SK-N-SH (cell line): ENCODE data around the gene LSM3. TPM values are rescaled to one million over a fixed set of nuclear protein-coding genes. Genes with fewer than 3 reads are reported as not detected.
A peak's percentile ranks its signal among the peaks of the same experiment; 100 is the strongest.

ENCODE experiments used
- CTCF ChIA-PET: fragments of 300-600, 350-600 bp; formaldehyde crosslinking; extraction: SDS; loops from one replicate; lab custom pipeline; 2021; lab: Yijun Ruan, JAX
- POLR2A ChIA-PET: fragments of 350-600 bp; sonication (Branson Sonifier 250); formaldehyde crosslinking; extraction: SDS; loops from one replicate; lab custom pipeline; 2020; ENCODE audit warnings: antibody characterized with exemption, inconsistent platforms; lab: Yijun Ruan, JAX
- DNase-seq: peaks from one replicate; pipeline ENCODE4 v3.0.0; 2012
- H2AFZ ChIP-seq: fragments of 200-600 bp; sonication (generic); 2 replicates; pipeline ENCODE4 v1.8.1; 2016; ENCODE audit warnings: antibody characterized with exemption, mild to moderate bottlenecking, low read depth
- H3F3A ChIP-seq: fragments of 200-600 bp; sonication (generic); replicated peaks from 2 replicates; pipeline ENCODE3; 2016; ENCODE audit warnings: antibody characterized with exemption, mild to moderate bottlenecking; ENCODE audit not compliant: insufficient read depth
- H3K27ac ChIP-seq, 2 experiments: fragments of 200-500 bp in 1 of 2; fragments of 200-600 bp in 1 of 2; sonication (Bioruptor generic) in 1 of 2; sonication (generic), shearing (Covaris generic) in 1 of 2; 2 replicates each; pipeline versions ENCODE4 v1.5.1 to v1.6.1; 2014 to 2016; ENCODE audit warnings: low read depth in 2 of 2, inconsistent platforms in 1 of 2, low read length in 1 of 2, mild to moderate bottlenecking in 1 of 2, mixed read lengths in 1 of 2
- H3K27me3 ChIP-seq: fragments of 200-600 bp; sonication (generic), shearing (Covaris generic); 2 replicates; pipeline ENCODE4 v1.6.1; 2016; ENCODE audit warnings: mixed run types; ENCODE audit not compliant: insufficient read depth
- H3K36me3 ChIP-seq, 2 experiments: fragments of 200-500 bp in 1 of 2; fragments of 200-600 bp in 1 of 2; sonication (Bioruptor generic) in 1 of 2; sonication (generic) in 1 of 2; replicated peaks in 1 of 2; 2 replicates each; pipeline versions ENCODE3 to v1.5.1; 2014 to 2016; ENCODE audit warnings: low read length in 1 of 2, mild to moderate bottlenecking in 1 of 2; ENCODE audit not compliant: insufficient read depth in 2 of 2, control insufficient read depth in 1 of 2
- H3K4me1 ChIP-seq, 2 experiments: fragments of 200-500 bp in 1 of 2; fragments of 200-600 bp in 1 of 2; sonication (Bioruptor generic) in 1 of 2; sonication (generic), shearing (Covaris generic) in 1 of 2; 2 replicates each; pipeline versions ENCODE4 v1.5.1 to v1.6.1; 2014 to 2016; ENCODE audit warnings: low read depth in 1 of 2, low read length in 1 of 2, mixed run types in 1 of 2; ENCODE audit not compliant: insufficient read depth in 2 of 2, control insufficient read depth in 1 of 2
- H3K4me2 ChIP-seq: fragments of 200-600 bp; sonication (generic), shearing (Covaris generic); 2 replicates; pipeline ENCODE4 v1.6.1; 2017; ENCODE audit warnings: mixed run types
- H3K4me3 ChIP-seq, 2 experiments: fragments of 200-500 bp in 1 of 2; fragments of 200-600 bp in 1 of 2; sonication (Bioruptor generic) in 1 of 2; sonication (generic), shearing (Covaris generic) in 1 of 2; 2 replicates each; pipeline versions ENCODE4 v1.5.1 to v1.8.1; 2014 to 2016; ENCODE audit warnings: low read depth in 2 of 2, inconsistent platforms in 1 of 2, low read length in 1 of 2, mild to moderate bottlenecking in 1 of 2, mixed read lengths in 1 of 2, moderate library complexity in 1 of 2
- H3K79me2 ChIP-seq: fragments of 200-600 bp; sonication (generic); 2 replicates; pipeline ENCODE4 v1.8.1; 2017; ENCODE audit warnings: mild to moderate bottlenecking; ENCODE audit not compliant: insufficient read depth
- H3K9ac ChIP-seq: fragments of 200-600 bp; sonication (generic); 2 replicates; pipeline ENCODE4 v1.6.1; 2017; ENCODE audit warnings: mixed run types
- H3K9me2 ChIP-seq: fragments of 200-600 bp; sonication (generic); 2 replicates; pipeline ENCODE4 v1.6.1; 2017; ENCODE audit warnings: mixed run types
- H3K9me3 ChIP-seq: fragments of 200-600 bp; sonication (generic); 2 replicates; pipeline ENCODE4 v1.6.1; 2017; ENCODE audit warnings: mixed run types, mild to moderate bottlenecking, moderate library complexity
- H4K20me1 ChIP-seq: fragments of 200-600 bp; sonication (generic); 2 replicates; pipeline ENCODE4 v1.6.1; 2017; ENCODE audit warnings: mild to moderate bottlenecking, mixed run types; ENCODE audit not compliant: insufficient read depth
- ELF1 ChIP-seq: IDR thresholded peaks from 2 replicates; pipeline ENCODE4 v1.4.0; 2012
- EP300 ChIP-seq, 2 experiments: IDR thresholded peaks; 2 replicates each; pipeline versions ENCODE4 v1.4.0 to v1.6.1; 2012; ENCODE audit warnings: borderline replicate concordance in 1 of 2, low read depth in 1 of 2, low read length in 1 of 2
- EZH2phosphoT487 ChIP-seq: fragments of 200-600 bp; sonication (generic); IDR thresholded peaks from 2 replicates; pipeline ENCODE4 v1.6.1; 2017; ENCODE audit warnings: low read depth, mixed run types, mild to moderate bottlenecking, antibody characterized with exemption, moderate library complexity, borderline replicate concordance
- GABPA ChIP-seq: IDR thresholded peaks from 2 replicates; pipeline ENCODE4 v1.4.0; 2012; ENCODE audit warnings: low read depth, mild to moderate bottlenecking
- JUND ChIP-seq: IDR thresholded peaks from 2 replicates; pipeline ENCODE4 v1.4.0; 2012
- MXI1 ChIP-seq: IDR thresholded peaks from 2 replicates; pipeline ENCODE4 v1.6.1; 2012; ENCODE audit warnings: mild to moderate bottlenecking, low read depth, low read length, improper control_type of control experiment
- RAD21 ChIP-seq: IDR thresholded peaks from 2 replicates; pipeline ENCODE4 v1.6.1; 2012; ENCODE audit warnings: mild to moderate bottlenecking, low read length
- RCOR1 ChIP-seq: fragments of 150-350 bp; IDR thresholded peaks from 2 replicates; pipeline ENCODE4 v1.6.1; 2017; ENCODE audit warnings: antibody characterized with exemption, low read length
- TAF1 ChIP-seq: IDR thresholded peaks from 2 replicates; pipeline ENCODE4 v1.6.1; 2012; ENCODE audit warnings: low read depth, mild to moderate bottlenecking, low read length, moderate library complexity, borderline replicate concordance
- TCF12 ChIP-seq: IDR thresholded peaks from 2 replicates; pipeline ENCODE4 v1.4.0; 2012
- WGBS: methylation state at CpG from one replicate; pipeline ENCODE4 v1.1.6; 2017; ENCODE audit warnings: low lambda C conversion rate; 5-methylcytosine and 5-hydroxymethylcytosine counted together
- polyA plus RNA-seq, 3 experiments: library from polyadenylated mRNA; depleted of rRNA; stranded (reverse); fragments of >200 nt; gene quantifications; 2 replicates each; pipeline ENCODE4 v1.2.3, GENCODE V29; 2012
- TF ChIP-seq, protein P1 (sequence below): fragments of 200-600 bp; sonication (generic); IDR thresholded peaks from 2 replicates; pipeline ENCODE4 v1.6.1; 2017; ENCODE audit warnings: antibody characterized with exemption, mild to moderate bottlenecking, moderate library complexity
- TF ChIP-seq, protein P2 (sequence below): IDR thresholded peaks from 2 replicates; pipeline ENCODE4 v1.4.0; 2012; ENCODE audit warnings: low read depth
- TF ChIP-seq, protein P3 (sequence below): IDR thresholded peaks from 2 replicates; pipeline ENCODE4 v1.6.1; 2012; ENCODE audit warnings: mild to moderate bottlenecking, low read depth, low read length, moderate library complexity

Gene LSM3
- polyA plus RNA-seq, 1 of the 3 experiments (the other 2 are of a cell fraction), result 5.1 TPM

DNA sequence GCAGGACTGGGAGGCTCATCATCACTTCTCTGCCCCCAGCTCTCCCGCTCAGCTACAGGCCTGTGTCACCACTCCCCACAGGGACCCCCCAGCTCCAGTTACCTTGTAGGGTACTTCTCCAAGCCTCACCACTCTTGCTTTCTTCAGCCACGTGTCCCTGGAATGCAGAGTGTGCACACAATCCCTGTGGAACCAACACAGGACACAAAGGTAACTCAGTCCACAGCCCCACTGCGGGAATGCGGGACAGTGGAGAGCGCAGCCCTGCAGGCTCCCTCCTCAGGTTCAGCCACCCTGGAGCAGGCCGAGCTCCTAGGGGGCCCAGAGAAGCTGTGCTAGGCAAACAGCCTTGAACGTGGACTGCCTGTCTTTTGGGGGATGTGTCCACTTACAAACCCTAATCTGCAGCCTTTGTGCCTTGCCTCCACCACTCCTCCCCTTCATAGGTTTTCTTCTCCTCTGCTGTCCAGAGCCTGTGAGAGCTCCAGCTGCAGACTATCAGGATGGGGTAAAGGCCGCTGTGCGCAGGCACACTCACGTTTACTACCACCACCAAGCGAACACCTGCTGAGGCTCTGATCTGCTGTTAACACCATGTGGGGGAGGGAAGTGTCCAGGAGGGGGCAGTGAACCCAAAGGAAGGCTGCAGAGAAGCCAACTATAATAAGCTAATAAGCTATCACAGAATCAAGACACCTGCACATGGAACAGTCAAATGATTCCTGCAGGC, 26.2 kb upstream of the LSM3 start:
- H3K27ac ChIP-seq, result no peak overlapping the region
- no peaks in the 10 kb centered on the region for H3K9me3 ChIP-seq
- H3K36me3 ChIP-seq, result peaks cover 47 to 76% of the 10 kb centered on the region in 2 experiments
- H3K27me3 ChIP-seq, result no peaks in the 10 kb centered on the region
- no peak overlapping the region for H3K9ac ChIP-seq
- no peak overlapping the region for H3K4me2 ChIP-seq
- TF ChIP-seq RCOR1 (no peak), ELF1 (no peak), RAD21 (peak; percentile 26; the same call in 1 of the 2 replicates)
- TF ChIP-seq, protein P1, sequence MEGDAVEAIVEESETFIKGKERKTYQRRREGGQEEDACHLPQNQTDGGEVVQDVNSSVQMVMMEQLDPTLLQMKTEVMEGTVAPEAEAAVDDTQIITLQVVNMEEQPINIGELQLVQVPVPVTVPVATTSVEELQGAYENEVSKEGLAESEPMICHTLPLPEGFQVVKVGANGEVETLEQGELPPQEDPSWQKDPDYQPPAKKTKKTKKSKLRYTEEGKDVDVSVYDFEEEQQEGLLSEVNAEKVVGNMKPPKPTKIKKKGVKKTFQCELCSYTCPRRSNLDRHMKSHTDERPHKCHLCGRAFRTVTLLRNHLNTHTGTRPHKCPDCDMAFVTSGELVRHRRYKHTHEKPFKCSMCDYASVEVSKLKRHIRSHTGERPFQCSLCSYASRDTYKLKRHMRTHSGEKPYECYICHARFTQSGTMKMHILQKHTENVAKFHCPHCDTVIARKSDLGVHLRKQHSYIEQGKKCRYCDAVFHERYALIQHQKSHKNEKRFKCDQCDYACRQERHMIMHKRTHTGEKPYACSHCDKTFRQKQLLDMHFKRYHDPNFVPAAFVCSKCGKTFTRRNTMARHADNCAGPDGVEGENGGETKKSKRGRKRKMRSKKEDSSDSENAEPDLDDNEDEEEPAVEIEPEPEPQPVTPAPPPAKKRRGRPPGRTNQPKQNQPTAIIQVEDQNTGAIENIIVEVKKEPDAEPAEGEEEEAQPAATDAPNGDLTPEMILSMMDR, result peak; percentile 46
- H3K4me3 ChIP-seq, result no peak overlapping the region
- no peaks in the 10 kb centered on the region for H3F3A ChIP-seq
- ChIA-PET POLR2A (no interaction called here), CTCF (interaction anchor here (1.0 to 2.1 kb wide), 5 partner anchors 15 to 256 kb away, joined by 3 to 5 read pairs (median 4); partner anchors contain the start of genes CHCHD4 and TMEM43)
- H3K4me1 ChIP-seq, result peaks cover 0 to 2% of the 10 kb centered on the region in 2 experiments; a peak in 1 of 4 replicates
- H3K79me2 ChIP-seq, result peaks cover 32% of the 10 kb centered on the region; the same call in 1 of the 2 replicates
- WGBS, result over 99% methylated on average over 9 of the region's 11 CpGs
- H3K9me2 ChIP-seq, result no peaks in the 10 kb centered on the region
- H2AFZ ChIP-seq, result no peak overlapping the region
- 0 out of 2 replicates have a peak, but pooled peaks cover 9% of the 10 kb centered on the region for H4K20me1 ChIP-seq
- DNase-seq, result no peak

DNA sequence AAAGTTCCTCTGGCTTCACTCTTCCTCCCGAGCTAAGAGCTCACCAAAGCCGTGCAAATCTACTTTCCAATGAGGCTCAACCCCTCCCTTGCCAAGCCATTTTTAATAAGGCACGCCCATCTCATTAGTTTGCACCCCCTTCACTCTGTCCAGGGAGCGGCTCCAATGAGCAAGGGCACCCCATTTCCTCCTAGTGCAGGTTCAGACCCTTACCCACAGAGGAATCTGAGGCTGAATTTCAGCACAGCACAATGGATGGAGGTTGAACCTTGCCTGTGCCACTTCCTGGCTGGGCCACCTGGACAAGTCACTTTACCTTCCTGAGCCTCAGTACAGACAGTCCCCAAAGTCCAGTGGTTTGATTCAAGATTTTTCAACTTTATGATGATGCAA, 25.7 kb upstream of the LSM3 start:
- Histone ChIP-seq H3K36me3 (peaks cover 51 to 77% of the 10 kb centered on the region in 2 experiments), H3K79me2 (peaks cover 38% of the 10 kb centered on the region; the same call in 1 of the 2 replicates), H3F3A (no peaks in the 10 kb centered on the region), H3K9ac (no peak overlapping the region), H3K27ac (no peak overlapping the region), H3K9me3 (no peaks in the 10 kb centered on the region), H3K4me2 (no peak overlapping the region), H3K4me1 (peaks cover 0 to 2% of the 10 kb centered on the region in 2 experiments; a peak in 1 of 4 replicates), H3K27me3 (no peaks in the 10 kb centered on the region), H2AFZ (no peak overlapping the region), H3K9me2 (no peaks in the 10 kb centered on the region), H3K4me3 (no peak overlapping the region), H4K20me1 (0 out of 2 replicates have a peak, but pooled peaks cover 9% of the 10 kb centered on the region)
- ChIA-PET POLR2A (no interaction called here), CTCF (interaction anchor here (1.0 to 2.1 kb wide), 5 partner anchors 15 to 256 kb away, joined by 3 to 5 read pairs (median 4); partner anchors contain the start of genes CHCHD4 and TMEM43)
- TF ChIP-seq, protein P2, sequence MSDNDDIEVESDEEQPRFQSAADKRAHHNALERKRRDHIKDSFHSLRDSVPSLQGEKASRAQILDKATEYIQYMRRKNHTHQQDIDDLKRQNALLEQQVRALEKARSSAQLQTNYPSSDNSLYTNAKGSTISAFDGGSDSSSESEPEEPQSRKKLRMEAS, result no peak
- TF ChIP-seq RAD21 (no peak), TCF12 (no peak), EP300 (IDR thresholded peaks at IDR 0.05; ENCODE audit: borderline replicate concordance in 1 of 2, low read depth in 1 of 2, low read length in 1 of 2) (no peak), EZH2phosphoT487 (no peak), GABPA (no peak), JUND (no peak), TAF1 (no peak), MXI1 (no peak)
- TF ChIP-seq, protein P3, sequence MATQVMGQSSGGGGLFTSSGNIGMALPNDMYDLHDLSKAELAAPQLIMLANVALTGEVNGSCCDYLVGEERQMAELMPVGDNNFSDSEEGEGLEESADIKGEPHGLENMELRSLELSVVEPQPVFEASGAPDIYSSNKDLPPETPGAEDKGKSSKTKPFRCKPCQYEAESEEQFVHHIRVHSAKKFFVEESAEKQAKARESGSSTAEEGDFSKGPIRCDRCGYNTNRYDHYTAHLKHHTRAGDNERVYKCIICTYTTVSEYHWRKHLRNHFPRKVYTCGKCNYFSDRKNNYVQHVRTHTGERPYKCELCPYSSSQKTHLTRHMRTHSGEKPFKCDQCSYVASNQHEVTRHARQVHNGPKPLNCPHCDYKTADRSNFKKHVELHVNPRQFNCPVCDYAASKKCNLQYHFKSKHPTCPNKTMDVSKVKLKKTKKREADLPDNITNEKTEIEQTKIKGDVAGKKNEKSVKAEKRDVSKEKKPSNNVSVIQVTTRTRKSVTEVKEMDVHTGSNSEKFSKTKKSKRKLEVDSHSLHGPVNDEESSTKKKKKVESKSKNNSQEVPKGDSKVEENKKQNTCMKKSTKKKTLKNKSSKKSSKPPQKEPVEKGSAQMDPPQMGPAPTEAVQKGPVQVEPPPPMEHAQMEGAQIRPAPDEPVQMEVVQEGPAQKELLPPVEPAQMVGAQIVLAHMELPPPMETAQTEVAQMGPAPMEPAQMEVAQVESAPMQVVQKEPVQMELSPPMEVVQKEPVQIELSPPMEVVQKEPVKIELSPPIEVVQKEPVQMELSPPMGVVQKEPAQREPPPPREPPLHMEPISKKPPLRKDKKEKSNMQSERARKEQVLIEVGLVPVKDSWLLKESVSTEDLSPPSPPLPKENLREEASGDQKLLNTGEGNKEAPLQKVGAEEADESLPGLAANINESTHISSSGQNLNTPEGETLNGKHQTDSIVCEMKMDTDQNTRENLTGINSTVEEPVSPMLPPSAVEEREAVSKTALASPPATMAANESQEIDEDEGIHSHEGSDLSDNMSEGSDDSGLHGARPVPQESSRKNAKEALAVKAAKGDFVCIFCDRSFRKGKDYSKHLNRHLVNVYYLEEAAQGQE, result no peak
- 100% methylated on average over 4 of the region's 4 CpGs for WGBS
- no peak for DNase-seq
